Coronary artery (tissue), 2 donors: ENCODE data around the gene SOX5.

ENCODE experiments used
- DNase-seq: peaks from one replicate; pipeline ENCODE4 v3.0.0-alpha.2; 2017; ENCODE audit warnings: low spot score
- H3K27ac ChIP-seq, 2 donors: fragments of 200-600 bp; sonication (generic); one replicate each; pipeline ENCODE4 v1.5.1; 2016 to 2019
- H3K4me3 ChIP-seq: fragments of 200-600 bp; sonication (generic); 2 replicates; pipeline ENCODE4 v1.5.1; 2016; ENCODE audit warnings: mild to moderate bottlenecking, moderate library complexity
- CTCF ChIP-seq: fragments of 200-600 bp; sonication (generic); IDR thresholded peaks from one replicate; pipeline ENCODE4 v1.5.1; 2019; ENCODE audit warnings: antibody characterized with exemption

Gene SOX5

GRCh38 chr12:23941780-23942179, 7.7 kb downstream of the SOX5 start:
- Histone ChIP-seq H3K27ac (no peak overlapping the region), H3K4me3 (no peak overlapping the region)
- no peak for TF ChIP-seq CTCF
- no peak for DNase-seq

DNA sequence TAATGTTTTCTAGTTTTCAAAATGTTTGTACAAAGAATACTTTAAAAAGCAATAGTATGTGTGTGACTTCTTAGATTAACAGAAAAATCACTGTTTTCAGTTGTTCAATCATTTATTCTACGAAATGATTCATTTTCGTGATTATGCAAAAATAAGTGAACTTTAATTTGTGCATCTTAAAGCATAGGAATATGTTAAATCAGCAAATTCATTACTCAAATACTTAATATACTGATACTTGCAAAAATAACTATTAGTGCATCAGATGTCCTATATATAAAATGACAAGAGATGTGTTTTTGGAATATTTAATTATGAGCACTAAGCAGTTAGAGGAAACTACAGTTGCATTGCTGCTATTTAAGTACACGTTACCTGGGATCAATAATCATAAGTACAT, 11.0 kb downstream of the SOX5 start:
- Histone ChIP-seq H3K27ac (no peak overlapping the region), H3K4me3 (no peak overlapping the region)
- DNase-seq: no peak
- no peak for TF ChIP-seq CTCF

- TF ChIP-seq CTCF: no peak
- no peak overlapping the region for H3K27ac ChIP-seq
- no peak for DNase-seq
- no peak overlapping the region for H3K4me3 ChIP-seq
Measured at GRCh38 chr12:23931176-23931575, 18.3 kb downstream of the SOX5 start.

GRCh38 chr12:23930599-23930998, 18.9 kb downstream of the SOX5 start:
- Histone ChIP-seq H3K27ac (no peak overlapping the region), H3K4me3 (no peak overlapping the region)
- no peak for DNase-seq
- no peak for TF ChIP-seq CTCF

GRCh38 chr12:23929906-23930305, 19.6 kb downstream of the SOX5 start:
- no peak overlapping the region for H3K27ac ChIP-seq
- H3K4me3 ChIP-seq: no peak overlapping the region
- DNase-seq: no peak
- no peak for TF ChIP-seq CTCF

DNA sequence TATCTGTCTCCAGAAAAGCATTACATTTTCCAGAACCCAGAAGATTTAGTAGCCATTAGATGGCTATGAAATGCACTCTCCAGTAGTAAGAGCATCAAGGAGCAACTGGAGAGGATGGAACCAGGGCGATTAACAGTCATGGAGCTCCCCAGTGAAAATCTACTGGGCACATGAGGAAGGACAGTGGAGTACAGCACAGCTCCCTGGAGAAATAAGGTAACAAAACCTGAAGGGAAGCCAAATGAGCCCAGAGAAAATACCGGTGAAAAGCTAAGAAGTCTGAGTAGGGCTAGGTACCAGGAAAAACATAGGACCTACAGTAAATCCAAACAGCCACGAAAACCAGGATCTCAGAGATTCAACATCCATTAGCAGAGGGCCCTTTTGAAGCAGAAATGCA, 21.6 kb downstream of the SOX5 start:
- no peak overlapping the region for H3K4me3 ChIP-seq
- DNase-seq: no peak
- H3K27ac ChIP-seq: no peak overlapping the region
- TF ChIP-seq CTCF: no peak

GRCh38 chr12:23921099-23921856, 28.2 kb downstream of the SOX5 start:
- no peak for DNase-seq
- TF ChIP-seq CTCF: no peak
- Histone ChIP-seq H3K4me3 (peak overlapping the region; percentile 1), H3K27ac (no peak overlapping the region)
